Brain (organoid and tissue), 1 donor: ENCODE results near the gene SEPTIN3. TPM values are rescaled to one million over a fixed set of nuclear protein-coding genes. Genes with fewer than 3 reads are reported as not detected.

Source experiments
- polyA plus RNA-seq: library from polyadenylated mRNA; stranded (reverse); fragments of 350-450 nt; fragmentation: Illumina TruSeq; extraction: RNeasy Lipid Tissue Mini Kit (QIAGEN cat#74804); gene quantifications from one replicate; pipeline ENCODE4 v1.2.3, GENCODE V29; 2015; ENCODE audit warnings: low read depth, low replicate concordance; ENCODE audit not compliant: insufficient read depth

The SEPTIN3 gene
- polyA plus RNA-seq, 1 donor from 2014 or later: 289 TPM

Other genes with a start within 250 kb of the SEPTIN3 start
- gene CCDC134, start 168.8 kb upstream of the SEPTIN3 start, polyA plus RNA-seq: 3.7 TPM
- 115 TPM for gene SREBF2, start 136.3 kb upstream of the SEPTIN3 start, polyA plus RNA-seq
- 4.1 TPM for gene SHISA8, start 54.4 kb upstream of the SEPTIN3 start, polyA plus RNA-seq
- gene TNFRSF13C, start 42.6 kb upstream of the SEPTIN3 start, polyA plus RNA-seq: 1.4 TPM
- 40.5 TPM for gene CENPM, start 22.3 kb upstream of the SEPTIN3 start, polyA plus RNA-seq
- gene WBP2NL, start 29.3 kb downstream of the SEPTIN3 start, polyA plus RNA-seq: 0.61 TPM
- gene NAGA, start 101.4 kb downstream of the SEPTIN3 start, polyA plus RNA-seq: 26.5 TPM
- 7.3 TPM for gene PHETA2, start 104.8 kb downstream of the SEPTIN3 start, polyA plus RNA-seq
- 236 TPM for gene SMDT1, start 110.3 kb downstream of the SEPTIN3 start, polyA plus RNA-seq
- 73.4 TPM for gene NDUFA6, start 121.3 kb downstream of the SEPTIN3 start, polyA plus RNA-seq
- 0.27 TPM for gene CYP2D6, start 161.4 kb downstream of the SEPTIN3 start, polyA plus RNA-seq